Measurements from ENCODE around the gene MAP3K20.

GRCh38 chr2:173264603-173265366 is 189.1 kb downstream of the MAP3K20 start:
- TF ChIP-seq EZH2phosphoT487 (IDR thresholded peaks at IDR 0.05; ENCODE audit: unreplicated experiment) (no peak), CTCF (conservative IDR thresholded peaks at IDR 0.05; ENCODE audit: low read depth in 2 of 2) (no peak), POLR2AphosphoS5 (IDR thresholded peaks at IDR 0.05; ENCODE audit: low read depth) (no peak)
